ENCODE results near the gene ARF4. TPM values are rescaled to one million over a fixed set of nuclear protein-coding genes. Genes with fewer than 3 reads are reported as not detected.
A peak's percentile ranks its signal among the peaks of the same experiment; 100 is the strongest.
"Not testable (repeated sequence)": the region's sequence is repeated elsewhere in the genome, so short reads cannot be mapped to it uniquely, and the experiment has no call there.

Gene ARF4
- total RNA-seq, result 100 to 1,000 TPM in 2 of 3 donors, 10 to 100 TPM in 1; 93.6 to 125 (median 120) TPM

DNA sequence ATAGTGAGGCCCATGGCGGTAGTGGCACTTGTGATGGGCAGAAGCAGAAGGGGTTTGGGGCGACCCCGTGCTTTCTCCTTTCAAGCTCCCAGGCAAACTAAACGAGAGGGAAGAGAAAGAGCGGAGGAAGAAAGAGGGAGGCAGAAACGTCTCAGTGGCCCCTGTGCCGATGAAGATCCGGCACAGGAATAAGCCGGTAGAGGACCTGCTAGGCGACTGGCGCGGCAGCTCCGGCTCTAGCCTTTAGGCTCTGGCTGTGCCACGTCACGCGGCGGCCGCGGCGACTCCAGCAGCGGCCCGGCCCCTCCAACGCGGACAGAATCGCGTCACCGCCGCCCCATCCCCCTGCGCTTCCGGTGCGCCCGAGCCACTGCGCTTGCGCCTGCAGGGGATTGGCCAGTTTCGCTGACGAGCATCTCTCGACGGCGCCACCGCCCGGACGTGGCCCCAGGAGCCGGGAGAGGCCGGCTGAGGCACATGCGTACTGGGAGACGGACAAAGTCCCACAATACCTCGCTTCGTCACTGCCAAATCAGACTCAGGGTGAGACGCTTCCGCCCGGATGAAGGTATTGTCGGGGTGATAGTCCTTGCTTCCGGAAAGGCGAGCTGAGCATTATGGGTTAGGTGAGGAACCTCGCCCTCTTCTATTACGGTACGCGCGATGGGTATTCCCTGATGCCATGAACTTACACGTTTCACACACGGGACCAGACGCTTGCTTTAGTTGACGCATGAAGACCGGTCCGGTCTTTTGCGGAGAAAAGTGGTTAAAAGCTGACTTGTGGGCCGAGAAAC, at the start of gene ARF4:
Gene ARF4 (minus strand): TSS at position 218 of the 797 bp plus-strand sequence. CDS start 204 bp downstream, at position 14.
- TF ChIP-seq POLR2A (IDR thresholded peaks at IDR 0.05), result peak; percentile 94
- TF ChIP-seq, protein P1, sequence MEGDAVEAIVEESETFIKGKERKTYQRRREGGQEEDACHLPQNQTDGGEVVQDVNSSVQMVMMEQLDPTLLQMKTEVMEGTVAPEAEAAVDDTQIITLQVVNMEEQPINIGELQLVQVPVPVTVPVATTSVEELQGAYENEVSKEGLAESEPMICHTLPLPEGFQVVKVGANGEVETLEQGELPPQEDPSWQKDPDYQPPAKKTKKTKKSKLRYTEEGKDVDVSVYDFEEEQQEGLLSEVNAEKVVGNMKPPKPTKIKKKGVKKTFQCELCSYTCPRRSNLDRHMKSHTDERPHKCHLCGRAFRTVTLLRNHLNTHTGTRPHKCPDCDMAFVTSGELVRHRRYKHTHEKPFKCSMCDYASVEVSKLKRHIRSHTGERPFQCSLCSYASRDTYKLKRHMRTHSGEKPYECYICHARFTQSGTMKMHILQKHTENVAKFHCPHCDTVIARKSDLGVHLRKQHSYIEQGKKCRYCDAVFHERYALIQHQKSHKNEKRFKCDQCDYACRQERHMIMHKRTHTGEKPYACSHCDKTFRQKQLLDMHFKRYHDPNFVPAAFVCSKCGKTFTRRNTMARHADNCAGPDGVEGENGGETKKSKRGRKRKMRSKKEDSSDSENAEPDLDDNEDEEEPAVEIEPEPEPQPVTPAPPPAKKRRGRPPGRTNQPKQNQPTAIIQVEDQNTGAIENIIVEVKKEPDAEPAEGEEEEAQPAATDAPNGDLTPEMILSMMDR (IDR thresholded peaks at IDR 0.05), result peak in 1 of 3 donors; percentile 3
- peak; percentile 85 to 96 (median 88) for TF ChIP-seq POLR2AphosphoS5 (IDR thresholded peaks at IDR 0.05)
- peak; percentile 99 to 100 for DNase-seq (ENCODE audit: low spot score in 2 of 2)
- H3K4me1 ChIP-seq, result peaks cover 4 to 22% of the 10 kb centered on the region in 2 donors
- no peaks in the 10 kb centered on the region for H3K36me3 ChIP-seq
- intact Hi-C loops (cut with DNase I; ENCODE audit: low total_unique reads), result no loop called here
- H3K4me3 ChIP-seq, result peak within 1 kb of the TSS; percentile 67 to 88 (median 77)
- no peaks in the 10 kb centered on the region for H3K27me3 ChIP-seq
- H3K9me3 ChIP-seq, result no peaks in the 10 kb centered on the region
- peak within 1 kb of the TSS; percentile 95 to 99 for H3K27ac ChIP-seq

DNA sequence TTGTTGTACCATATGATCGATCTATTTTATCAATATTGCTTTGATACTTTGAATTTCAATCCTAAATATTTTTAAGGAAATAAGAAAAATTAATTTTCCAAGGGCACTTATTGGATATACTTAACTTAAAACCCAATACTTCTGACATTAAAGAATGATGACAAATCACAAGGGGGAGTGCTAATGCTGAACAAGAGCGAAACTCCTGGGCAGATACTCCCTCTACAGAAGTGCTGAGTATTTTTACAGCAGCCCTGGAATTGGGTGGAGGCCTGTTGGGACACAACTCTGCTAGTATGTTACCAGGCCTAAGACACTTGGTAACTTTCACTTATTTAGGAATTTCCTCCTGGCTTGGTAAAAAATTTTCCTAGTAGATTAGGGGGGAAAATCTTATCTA, 49.6 kb upstream of the ARF4 start:
- peaks cover 8 to 9% of the 10 kb centered on the region in 2 donors for H3K9me3 ChIP-seq
- DNase-seq (ENCODE audit: low spot score in 2 of 2), result no peak
- H3K27ac ChIP-seq, result no peak overlapping the region
- no peak overlapping the region for H3K4me3 ChIP-seq
- H3K36me3 ChIP-seq, result no peaks in the 10 kb centered on the region
- no peaks in the 10 kb centered on the region for H3K4me1 ChIP-seq
- intact Hi-C loops (cut with DNase I; ENCODE audit: low total_unique reads), result no loop called here
- no peak for TF ChIP-seq POLR2A (IDR thresholded peaks at IDR 0.05)
- TF ChIP-seq, protein P1 (IDR thresholded peaks at IDR 0.05), result no peak
- no peak for TF ChIP-seq POLR2AphosphoS5 (IDR thresholded peaks at IDR 0.05)
- no peaks in the 10 kb centered on the region for H3K27me3 ChIP-seq

GRCh38 chr3:57644740-57645139, 47.6 kb upstream of the ARF4 start:
- no peak for DNase-seq (ENCODE audit: low spot score in 2 of 2)
- intact Hi-C loops (cut with DNase I; ENCODE audit: low total_unique reads), result no loop called here
- H3K27me3 ChIP-seq, result no peaks in the 10 kb centered on the region
- TF ChIP-seq, protein P1 (IDR thresholded peaks at IDR 0.05), result no peak
- TF ChIP-seq POLR2AphosphoS5 (IDR thresholded peaks at IDR 0.05) (no peak), POLR2A (IDR thresholded peaks at IDR 0.05) (no peak)
- no peaks in the 10 kb centered on the region for H3K36me3 ChIP-seq
- no peak overlapping the region for H3K4me3 ChIP-seq
- peaks cover 8 to 9% of the 10 kb centered on the region in 2 donors for H3K9me3 ChIP-seq
- H3K4me1 ChIP-seq, result no peaks in the 10 kb centered on the region
- no peak overlapping the region for H3K27ac ChIP-seq

- Histone ChIP-seq H3K4me1 (no peaks in the 10 kb centered on the region), H3K27me3 (no peaks in the 10 kb centered on the region), H3K4me3 (no peak overlapping the region), H3K27ac (no peak overlapping the region), H3K9me3 (no peaks in the 10 kb centered on the region), H3K36me3 (no peaks in the 10 kb centered on the region)
- DNase-seq (ENCODE audit: low spot score in 2 of 2), result no peak
- TF ChIP-seq POLR2AphosphoS5 (IDR thresholded peaks at IDR 0.05) (no peak), POLR2A (IDR thresholded peaks at IDR 0.05) (no peak)
- TF ChIP-seq, protein P1 (IDR thresholded peaks at IDR 0.05), result no peak
- intact Hi-C loops (cut with DNase I; ENCODE audit: low total_unique reads), result no loop called here
Observed at GRCh38 chr3:57637391-57637790, 40.2 kb upstream of the ARF4 start.

DNA sequence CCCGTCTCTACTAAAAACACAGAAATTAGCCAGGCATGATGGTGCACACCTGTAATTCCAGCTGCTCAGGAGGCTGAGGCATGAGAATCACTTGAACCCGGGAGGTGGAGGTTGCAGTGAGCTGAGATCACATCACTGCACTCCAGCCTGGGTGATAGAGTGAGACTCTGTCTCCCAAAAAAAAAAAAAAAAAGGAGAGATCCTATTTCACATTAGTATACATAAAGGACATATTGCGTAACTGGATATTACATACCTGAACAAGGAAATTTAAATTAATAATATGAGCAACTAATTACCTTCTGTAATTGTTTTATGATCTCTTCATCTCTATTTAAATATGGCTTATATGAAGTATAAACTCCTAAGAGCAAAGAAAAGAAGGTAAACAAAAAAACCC, 37.1 kb upstream of the ARF4 start:
- DNase-seq (ENCODE audit: low spot score in 2 of 2); H3K4me3 ChIP-seq; H3K4me1 ChIP-seq; H3K27me3 ChIP-seq; H3K36me3 ChIP-seq; H3K9me3 ChIP-seq; intact Hi-C loops (cut with DNase I; ENCODE audit: low total_unique reads); H3K27ac ChIP-seq: not testable (repeated sequence)

Measured in breast epithelium (tissue), 4 donors.